ENCODE data around the gene CA12.

GRCh38 chr15:63276342-63277037 lies 105.2 kb downstream of the CA12 start:
- TF ChIP-seq CTCF (IDR thresholded peaks at IDR 0.05) = no peak
- no peak for TF ChIP-seq POLR2A (IDR thresholded peaks at IDR 0.05)
